HCT116 (cell line): ENCODE results near the gene CRYGC. TPM values are rescaled to one million over a fixed set of nuclear protein-coding genes. Genes with fewer than 3 reads are reported as not detected.
A peak's percentile ranks its signal among the peaks of the same experiment; 100 is the strongest.

Source experiments
- ATAC-seq: fragments of 200-7000 bp; cut with Tn5 transposase; 2 replicates; pipeline ENCODE4 v1.9.1; 2020; ENCODE audit warnings: mild to moderate bottlenecking, moderate library complexity
- BruUV-seq: library from RNA; stranded (reverse); fragments of 400-500 nt; replicated peaks from 2 replicates; lab custom pipeline; 2021; lab: Mats Ljungman, UMichigan
- CTCF ChIA-PET: fragments of 300-600 bp; sonication (Branson Sonifier 250); formaldehyde crosslinking; loops from one replicate; lab custom pipeline; 2021; ENCODE audit warnings: antibody characterized with exemption; lab: Charles Lee
- POLR2A ChIA-PET: fragments of 300-600, 350-600 bp; sonication (Branson Sonifier 250); formaldehyde crosslinking; loops from one replicate; lab custom pipeline; 2021; ENCODE audit warnings: antibody characterized with exemption; lab: Charles Lee
- RAD21 ChIA-PET, 2 experiments: fragments of 300-600 bp; sonication (Branson Sonifier 250); formaldehyde crosslinking; loops; one replicate each; lab custom pipeline; 2023; ENCODE audit warnings: low total read pairs in 2 of 2; ENCODE audit not compliant: uncharacterized antibody in 2 of 2, unreplicated experiment in 2 of 2, low non-redundant PET in 1 of 2; lab: Charles Lee
- DNase-seq: peaks from one replicate; pipeline ENCODE4 v3.0.0-alpha.2; 2010; ENCODE audit warnings: low read depth, low spot score
- H2AFZ ChIP-seq: fragments of 200-600 bp; shearing (Covaris generic), sonication (generic); 2 replicates; pipeline ENCODE4 v1.6.1; 2017; ENCODE audit warnings: low read depth, mixed run types, mixed read lengths, antibody characterized with exemption, low read length; ENCODE audit not compliant: poor library complexity, severe bottlenecking
- H3K27ac ChIP-seq: 2 replicates; pipeline ENCODE4 v1.5.1; 2012; ENCODE audit warnings: low read depth, low read length
- H3K27me3 ChIP-seq: fragments of 200-600 bp; sonication (generic); 2 replicates; pipeline ENCODE4 v1.6.1; 2016; ENCODE audit warnings: mixed run types, low read length, mixed read lengths; ENCODE audit not compliant: insufficient read depth
- H3K36me3 ChIP-seq, 2 experiments: fragments of 200-500 bp in 1 of 2; fragments of 200-600 bp in 1 of 2; sonication (Bioruptor generic) in 1 of 2; sonication (generic) in 1 of 2; 2 replicates each; pipeline versions ENCODE4 v1.5.1 to v1.6.1; 2014 to 2016; ENCODE audit warnings: low read length in 2 of 2, inconsistent platforms in 1 of 2, mixed read lengths in 1 of 2, mixed run types in 1 of 2; ENCODE audit not compliant: insufficient read depth in 2 of 2, control insufficient read depth in 1 of 2
- H3K4me1 ChIP-seq, 2 experiments: fragments of 200-600 bp in 1 of 2; sonication (generic) in 1 of 2; 2 replicates each; pipeline versions ENCODE4 v1.5.1 to v1.6.1; 2012 to 2017; ENCODE audit warnings: low read length in 2 of 2, inconsistent platforms in 1 of 2, mild to moderate bottlenecking in 1 of 2, mixed read lengths in 1 of 2, mixed run types in 1 of 2, moderate library complexity in 1 of 2; ENCODE audit not compliant: insufficient read depth in 2 of 2, control insufficient read depth in 1 of 2
- H3K4me2 ChIP-seq: fragments of 200-600 bp; sonication (generic); 2 replicates; pipeline ENCODE4 v1.6.1; 2017; ENCODE audit warnings: mixed run types, low read length, mixed read lengths
- H3K4me3 ChIP-seq, 2 experiments: fragments of 200-600 bp in 1 of 2; sonication (generic) in 1 of 2; replicated peaks in 1 of 2; 2 replicates each; pipeline ENCODE4 v1.5.1; 2011 to 2016; ENCODE audit warnings: low read length in 2 of 2, control low read depth in 1 of 2, low read depth in 1 of 2, mild to moderate bottlenecking in 1 of 2, mixed read lengths in 1 of 2, mixed run types in 1 of 2
- H3K79me2 ChIP-seq: fragments of 200-600 bp; sonication (generic); 2 replicates; pipeline ENCODE4 v1.6.1; 2017; ENCODE audit warnings: mild to moderate bottlenecking, mixed run types, low read length, moderate library complexity, mixed read lengths; ENCODE audit not compliant: insufficient read depth
- H3K9ac ChIP-seq: fragments of 200-600 bp; sonication (generic); 2 replicates; pipeline ENCODE4 v1.6.1; 2016; ENCODE audit warnings: low read length, mixed read lengths
- H3K9me2 ChIP-seq: fragments of 200-600 bp; sonication (generic), shearing (Covaris generic); 2 replicates; pipeline ENCODE4 v1.6.1; 2017; ENCODE audit warnings: mixed run types, mild to moderate bottlenecking, moderate library complexity; ENCODE audit not compliant: insufficient read depth
- H3K9me3 ChIP-seq, 2 experiments: fragments of 200-500 bp in 1 of 2; fragments of 200-600 bp in 1 of 2; sonication (Bioruptor generic) in 1 of 2; sonication (generic) in 1 of 2; 2 replicates each; pipeline ENCODE4 v1.6.1; 2014 to 2017; ENCODE audit warnings: low read length in 2 of 2, mixed read lengths in 2 of 2, inconsistent platforms in 1 of 2, low read depth in 1 of 2, mild to moderate bottlenecking in 1 of 2, mixed run types in 1 of 2, moderate library complexity in 1 of 2; ENCODE audit not compliant: control insufficient read depth in 1 of 2, insufficient read depth in 1 of 2
- H4K20me1 ChIP-seq: fragments of 200-600 bp; sonication (generic), shearing (Covaris generic); 2 replicates; pipeline ENCODE4 v1.6.1; 2017; ENCODE audit warnings: mixed run types, mild to moderate bottlenecking, moderate library complexity; ENCODE audit not compliant: insufficient read depth
- CBX3 ChIP-seq: IDR thresholded peaks from 2 replicates; pipeline ENCODE4 v1.6.1; 2012; ENCODE audit warnings: low read depth
- CEBPB ChIP-seq: IDR thresholded peaks from 2 replicates; pipeline ENCODE4 v1.6.1; 2012; ENCODE audit warnings: low read depth
- CTCF ChIP-seq, 3 experiments: fragments of 200-600 bp in 1 of 3; sonication (generic) in 1 of 3; IDR thresholded peaks in 2 of 3; conservative IDR thresholded peaks in 1 of 3; 2 replicates each; pipeline ENCODE4 v1.5.1; 2012 to 2017; ENCODE audit warnings: low read depth in 2 of 3, low read length in 2 of 3, antibody characterized with exemption in 1 of 3, borderline replicate concordance in 1 of 3, control low read depth in 1 of 3, mild to moderate bottlenecking in 1 of 3, mixed read lengths in 1 of 3, mixed run types in 1 of 3, moderate library complexity in 1 of 3; ENCODE audit not compliant: insufficient read depth in 1 of 3
- EGR1 ChIP-seq: IDR thresholded peaks from 2 replicates; pipeline ENCODE4 v1.6.1; 2012; ENCODE audit warnings: low read depth
- ELF1 ChIP-seq: IDR thresholded peaks from 2 replicates; pipeline ENCODE4 v1.6.1; 2012; ENCODE audit warnings: low read depth, borderline replicate concordance
- EZH2 ChIP-seq: fragments of 200-600 bp; sonication (generic); IDR thresholded peaks from 2 replicates; pipeline ENCODE4 v1.6.1; 2017; ENCODE audit warnings: antibody characterized with exemption, mixed run types
- EZH2phosphoT487 ChIP-seq: fragments of 200-600 bp; IDR thresholded peaks from 2 replicates; pipeline ENCODE4 v1.6.1; 2018; ENCODE audit warnings: antibody characterized with exemption, borderline replicate concordance
- RAD21 ChIP-seq: IDR thresholded peaks from 2 replicates; pipeline ENCODE4 v1.6.1; 2012; ENCODE audit warnings: low read depth, mild to moderate bottlenecking
- REST ChIP-seq: IDR thresholded peaks from 2 replicates; pipeline ENCODE4 v1.6.1; 2012; ENCODE audit warnings: low read depth
- SIN3A ChIP-seq: IDR thresholded peaks from 2 replicates; pipeline ENCODE4 v1.6.1; 2012; ENCODE audit warnings: low read depth
- SP1 ChIP-seq: IDR thresholded peaks from 2 replicates; pipeline ENCODE4 v1.6.1; 2012; ENCODE audit warnings: low read depth
- TCF7L2 ChIP-seq: IDR thresholded peaks from 2 replicates; pipeline ENCODE4 v1.7.0; 2011; ENCODE audit warnings: borderline replicate concordance, inconsistent platforms; ENCODE audit not compliant: insufficient read depth, insufficient read length; ENCODE audit errors: extremely low read depth
- ZBTB33 ChIP-seq: IDR thresholded peaks from 2 replicates; pipeline ENCODE4 v1.6.1; 2011; ENCODE audit warnings: mild to moderate bottlenecking, low read length, moderate library complexity; ENCODE audit not compliant: insufficient replicate concordance; ENCODE audit errors: extremely low read depth
- ZFX ChIP-seq: fragments of 450-650 bp; IDR thresholded peaks from 2 replicates; pipeline ENCODE4 v1.6.1; 2017
- ZNF274 ChIP-seq: fragments of 200-500 bp; sonication (Bioruptor generic); IDR thresholded peaks from 2 replicates; pipeline ENCODE4 v1.6.1; 2014; ENCODE audit warnings: mild to moderate bottlenecking, low read depth, low read length, inconsistent platforms
- intact Hi-C: fragments of 100-400 bp; cut with micrococcal nuclease; formaldehyde crosslinking; loops from 2 replicates; pipeline ENCODE4 v1.10.0; 2022
- total RNA-seq: library from RNA; stranded (reverse); gene quantifications from one replicate; pipeline ENCODE4 v1.2.1, GENCODE V29; 2021; ENCODE audit not compliant: unreplicated experiment
- TF ChIP-seq, protein P1 (sequence below): IDR thresholded peaks from 2 replicates; pipeline ENCODE4 v1.6.1; 2012

CRYGC gene
- total RNA-seq, 1 experiment from 2014 or later, result not detected

GRCh38 chr2:208112969-208113368 lies 16.7 kb downstream of the CRYGC start:
- no peak overlapping the region for H3K9ac ChIP-seq
- no TSS peak for BruUV-seq
- no peak overlapping the region for H3K4me3 ChIP-seq
- H3K36me3 ChIP-seq, result no peaks in the 10 kb centered on the region
- peaks cover 3 to 8% of the 10 kb centered on the region in 2 experiments; a peak in 3 of 4 replicates for H3K4me1 ChIP-seq
- POLR2A ChIA-PET, result no interaction called here
- H4K20me1 ChIP-seq, result no peaks in the 10 kb centered on the region
- TF ChIP-seq, protein P1, sequence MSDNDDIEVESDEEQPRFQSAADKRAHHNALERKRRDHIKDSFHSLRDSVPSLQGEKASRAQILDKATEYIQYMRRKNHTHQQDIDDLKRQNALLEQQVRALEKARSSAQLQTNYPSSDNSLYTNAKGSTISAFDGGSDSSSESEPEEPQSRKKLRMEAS, result no peak
- no peak for TF ChIP-seq EZH2phosphoT487
- TF ChIP-seq ZBTB33, result no peak
- no peak for TF ChIP-seq SP1
- no peak for TF ChIP-seq EGR1
- TF ChIP-seq RAD21, result no peak
- no peak for TF ChIP-seq CEBPB
- TF ChIP-seq ZFX, result no peak
- TF ChIP-seq TCF7L2, result no peak
- no peak for TF ChIP-seq ELF1
- no peak for TF ChIP-seq ZNF274
- TF ChIP-seq REST, result no peak
- TF ChIP-seq CBX3, result no peak
- no peak for TF ChIP-seq EZH2
- TF ChIP-seq CTCF (IDR thresholded peaks at IDR 0.05 in 2 of 3, conservative IDR thresholded peaks at IDR 0.05 in 1 of 3; ENCODE audit: borderline replicate concordance in 1 of 3, insufficient read depth in 1 of 3, low read depth in 2 of 3, low read length in 2 of 3), result no peak
- TF ChIP-seq SIN3A, result no peak
- TF ChIP-seq, all 23 proteins: peak for 0
- no peaks in the 10 kb centered on the region for H3K79me2 ChIP-seq
- peak; percentile 87 for ATAC-seq
- H3K27ac ChIP-seq, result no peak overlapping the region
- H3K4me2 ChIP-seq, result peak overlapping the region; percentile 35
- no peak overlapping the region for H2AFZ ChIP-seq
- ChIA-PET RAD21 (no interaction called here), CTCF (interaction anchor here (1.1 kb wide), 1 partner anchor 11 kb away, joined by 3 read pairs; no protein-coding TSS in a partner anchor)
- intact Hi-C loops, result no loop called here
- H3K27me3 ChIP-seq, result no peaks in the 10 kb centered on the region
- H3K9me2 ChIP-seq, result no peaks in the 10 kb centered on the region
- DNase-seq, result no peak
- H3K9me3 ChIP-seq, result no peaks in the 10 kb centered on the region
